CD4-positive, alpha-beta T cell treated with Interleukin-6 at 100 ng/mL for 8 hours (primary cell): ENCODE measurements around the gene MPPED1.

Experiments used
- DNase-seq: peaks from one replicate; pipeline ENCODE4 v3.0.0-alpha.2; 2020; ENCODE audit warnings: mixed read lengths, low spot score

Gene MPPED1

DNA sequence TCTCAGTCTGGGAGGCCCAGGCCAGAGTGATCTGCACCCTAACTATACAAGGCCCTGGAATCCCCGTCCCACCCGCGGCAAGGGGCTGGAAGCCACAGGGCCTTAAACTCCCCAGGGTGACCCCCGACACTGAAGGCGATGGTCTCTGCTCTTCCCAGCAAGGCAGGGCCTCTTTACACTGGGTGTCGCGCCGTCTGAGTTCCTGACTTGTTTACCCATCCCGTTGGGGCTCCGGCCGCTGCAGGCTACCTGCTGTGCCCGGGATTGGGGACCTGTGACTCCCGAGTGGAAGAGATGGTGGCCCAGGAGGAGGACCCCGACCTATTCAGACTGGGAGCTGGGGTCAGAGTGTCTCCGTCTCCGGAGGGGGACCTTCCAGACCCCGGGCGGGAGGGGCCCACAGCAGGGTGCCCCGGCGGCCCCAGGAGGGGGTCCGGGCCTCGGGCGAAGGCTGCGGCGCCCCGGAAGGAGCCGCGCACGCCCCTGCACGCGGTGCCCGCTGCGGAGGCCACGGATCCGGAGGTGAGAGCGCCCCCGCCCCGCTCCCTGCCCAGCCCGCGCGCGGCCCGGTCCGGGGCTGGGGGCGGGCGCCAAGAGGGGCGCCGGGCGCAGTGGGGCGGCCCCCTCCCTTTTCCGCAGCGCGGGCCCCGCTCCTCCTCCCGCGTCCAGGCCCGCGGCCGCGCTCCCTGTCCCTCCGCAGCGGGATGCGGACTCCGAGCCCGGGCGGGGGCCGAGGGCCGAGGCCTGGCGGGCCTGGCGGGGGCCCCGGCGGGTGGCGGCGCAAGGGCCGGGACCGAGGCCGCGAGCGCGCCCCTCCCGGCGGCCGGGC, 560 bp upstream of the MPPED1 start:
- DNase-seq = no peak

DNA sequence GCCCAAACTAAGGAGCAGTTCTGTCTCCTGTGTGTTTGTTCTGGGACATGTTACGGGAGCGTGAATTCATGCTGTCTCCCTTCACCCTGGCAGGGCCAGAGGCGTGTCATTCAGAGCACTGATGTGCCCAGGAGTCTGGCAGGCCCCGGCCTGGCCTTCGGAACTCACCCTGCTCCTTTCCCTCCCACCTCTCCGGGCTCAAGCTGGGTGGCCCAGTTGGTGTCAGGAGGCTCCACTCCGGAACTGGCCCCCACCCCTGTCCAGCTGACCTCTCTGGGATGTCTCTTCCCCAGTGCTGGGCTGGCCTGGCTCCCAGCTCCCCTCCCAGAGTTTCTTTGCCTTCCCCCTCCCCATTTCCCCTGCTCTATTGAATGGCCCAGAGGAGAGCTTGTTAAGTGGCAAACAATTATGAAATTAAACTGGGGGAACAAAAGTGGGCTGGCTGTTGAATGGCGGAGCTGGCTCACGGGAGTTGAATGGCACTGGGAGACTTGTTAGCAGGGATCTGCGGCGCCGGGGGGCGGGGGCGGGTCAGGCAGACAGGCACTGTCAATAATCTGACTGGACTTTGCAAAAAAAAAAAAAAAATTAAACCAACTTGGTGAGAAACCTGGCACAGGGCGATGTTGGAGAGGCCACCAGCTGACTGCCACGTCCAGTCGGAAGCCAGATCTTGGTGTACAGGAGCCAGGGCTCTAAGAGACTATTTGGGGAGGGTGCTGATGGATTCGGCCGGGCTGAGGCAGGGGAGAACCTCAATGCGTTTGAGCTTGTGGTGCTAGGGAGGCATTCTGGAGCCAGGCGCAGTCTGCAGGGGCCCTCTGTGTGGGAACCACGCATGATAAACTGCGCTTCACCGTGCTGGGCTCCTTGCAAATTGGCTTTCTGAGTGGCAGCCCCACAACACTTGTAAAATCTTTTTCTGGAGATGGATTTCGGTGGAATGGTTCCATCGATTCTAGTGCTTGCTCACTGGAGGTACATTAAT, 1.3 kb downstream of the MPPED1 start:
- no peak for DNase-seq

DNA sequence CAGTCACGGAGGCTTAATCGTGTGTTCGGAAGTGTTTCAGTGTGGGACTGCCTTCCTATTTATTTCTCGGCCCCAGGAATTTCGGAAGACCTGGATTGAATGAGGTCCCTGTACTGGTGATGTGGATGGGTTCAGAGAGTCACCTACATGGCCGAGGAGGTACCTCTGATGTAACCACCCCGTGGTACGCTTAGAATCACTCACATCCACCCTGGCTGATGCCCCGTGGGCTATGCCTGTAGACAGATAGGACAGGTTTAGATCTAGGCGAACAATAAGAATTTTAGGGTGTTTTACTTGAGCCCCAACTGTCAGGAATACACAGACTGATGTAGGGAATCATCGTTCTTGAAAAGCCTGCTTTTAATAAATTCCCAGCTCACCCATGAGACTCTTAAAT, 2.0 kb downstream of the MPPED1 start:
- no peak for DNase-seq

DNA sequence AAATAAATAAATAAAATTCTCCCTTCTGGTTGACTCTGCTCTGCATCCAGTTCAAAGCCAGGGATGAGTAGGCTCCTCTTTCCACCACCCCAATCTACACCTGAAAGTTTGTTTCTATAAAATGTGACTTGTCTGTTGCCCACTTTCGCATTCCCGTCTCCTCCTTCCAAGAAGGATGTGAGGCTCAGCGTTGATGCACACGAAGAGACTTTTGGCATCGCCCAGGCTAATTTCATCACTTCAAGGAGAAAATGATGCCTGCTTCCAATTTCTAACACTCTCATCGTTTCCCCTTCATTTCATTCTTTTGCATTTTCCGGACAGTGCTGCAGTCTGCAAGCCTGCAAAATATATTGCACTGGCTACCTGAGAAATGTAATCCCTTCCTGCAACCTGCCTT, 3.9 kb downstream of the MPPED1 start:
- DNase-seq = no peak

DNA sequence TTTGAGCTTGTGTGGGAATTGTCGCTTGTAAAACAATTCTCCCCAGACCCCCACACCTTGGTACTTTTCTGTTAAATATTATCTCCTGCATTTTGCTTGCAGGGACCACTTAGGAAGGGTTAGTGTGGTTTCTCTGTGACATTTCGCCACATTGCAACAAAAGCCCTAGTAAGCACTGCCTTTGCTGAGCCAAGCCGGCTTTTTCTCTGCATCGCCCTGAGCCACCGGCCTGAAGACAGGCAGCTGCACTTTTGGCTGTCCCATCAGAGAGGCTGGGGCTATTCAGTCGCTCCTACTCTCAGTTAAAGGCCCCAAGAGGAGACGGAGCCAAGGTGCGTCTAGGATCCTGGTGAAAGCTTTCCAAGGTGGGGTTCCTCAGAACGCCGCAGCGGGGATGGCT, 5.7 kb downstream of the MPPED1 start:
- no peak for DNase-seq

DNA sequence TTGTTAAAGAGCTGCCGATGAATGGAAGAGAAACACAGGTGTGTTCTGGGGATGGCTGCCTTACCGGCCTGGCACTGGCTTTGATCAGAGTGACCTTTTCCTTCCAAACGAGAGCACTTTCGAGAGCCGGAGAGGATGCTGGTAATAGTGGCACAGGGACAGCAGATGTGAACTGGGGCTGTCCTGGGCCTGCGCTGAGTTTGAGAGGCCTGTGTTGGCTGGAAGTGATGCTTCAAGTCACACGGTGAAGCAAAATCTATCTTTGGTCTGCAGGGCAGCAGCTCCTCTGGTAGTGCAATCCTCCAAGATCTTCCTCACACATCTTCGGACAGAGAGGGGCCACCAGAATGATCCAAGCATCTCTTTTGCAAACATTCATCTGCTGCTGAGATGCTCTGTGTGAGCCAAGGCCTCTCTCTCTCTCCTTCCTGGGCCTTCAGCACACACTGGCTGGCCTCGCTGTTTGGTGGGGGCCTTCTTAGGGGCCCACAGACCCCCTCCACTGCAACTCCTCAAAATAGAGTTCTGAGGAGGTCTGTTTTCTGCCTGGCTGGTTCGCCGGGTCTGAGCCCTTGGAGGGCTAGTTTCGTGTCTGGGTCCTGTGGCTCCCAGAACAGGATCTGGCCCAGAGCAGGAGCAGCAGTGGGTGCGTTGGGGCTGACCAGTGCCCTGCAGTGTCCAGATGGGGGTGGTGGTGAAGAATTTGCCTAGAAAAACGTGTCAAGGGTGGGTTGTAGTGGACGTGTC, 6.4 kb downstream of the MPPED1 start:
- no peak for DNase-seq

DNA sequence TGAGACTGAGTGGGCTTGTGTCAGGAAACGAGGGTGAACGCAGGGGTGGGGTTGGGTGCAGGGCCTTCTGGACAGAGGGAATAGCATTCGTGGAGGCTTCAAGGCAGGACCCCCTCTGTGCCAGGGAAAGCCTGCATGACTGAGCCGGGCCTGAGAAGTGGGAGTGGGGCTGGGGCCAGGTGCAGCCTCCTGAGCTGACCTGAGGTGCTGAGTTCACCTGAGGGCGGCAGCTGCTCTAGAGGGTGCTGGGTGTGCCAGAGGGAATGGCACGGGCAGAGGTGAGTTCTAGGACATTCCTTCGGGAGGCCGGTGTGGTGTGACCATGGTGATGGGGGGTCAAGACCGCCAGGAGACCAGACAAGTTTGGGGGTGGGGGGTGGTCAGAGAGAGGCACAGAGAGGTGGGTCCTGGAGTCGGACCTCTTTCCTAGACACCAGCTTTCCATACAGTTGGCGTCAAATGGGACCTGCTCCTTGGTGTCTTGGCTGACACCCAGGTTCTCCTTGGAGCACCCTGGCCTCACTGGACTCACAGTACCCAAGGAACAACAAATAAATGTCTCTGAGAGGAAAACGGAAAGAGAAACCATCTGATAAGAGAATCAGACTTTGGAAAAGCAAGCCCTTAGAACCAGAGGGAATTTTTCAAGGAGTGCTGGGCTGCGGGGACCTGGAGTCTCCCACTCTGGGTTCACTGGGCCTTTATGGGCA, 7.7 kb downstream of the MPPED1 start:
- DNase-seq = no peak

DNA sequence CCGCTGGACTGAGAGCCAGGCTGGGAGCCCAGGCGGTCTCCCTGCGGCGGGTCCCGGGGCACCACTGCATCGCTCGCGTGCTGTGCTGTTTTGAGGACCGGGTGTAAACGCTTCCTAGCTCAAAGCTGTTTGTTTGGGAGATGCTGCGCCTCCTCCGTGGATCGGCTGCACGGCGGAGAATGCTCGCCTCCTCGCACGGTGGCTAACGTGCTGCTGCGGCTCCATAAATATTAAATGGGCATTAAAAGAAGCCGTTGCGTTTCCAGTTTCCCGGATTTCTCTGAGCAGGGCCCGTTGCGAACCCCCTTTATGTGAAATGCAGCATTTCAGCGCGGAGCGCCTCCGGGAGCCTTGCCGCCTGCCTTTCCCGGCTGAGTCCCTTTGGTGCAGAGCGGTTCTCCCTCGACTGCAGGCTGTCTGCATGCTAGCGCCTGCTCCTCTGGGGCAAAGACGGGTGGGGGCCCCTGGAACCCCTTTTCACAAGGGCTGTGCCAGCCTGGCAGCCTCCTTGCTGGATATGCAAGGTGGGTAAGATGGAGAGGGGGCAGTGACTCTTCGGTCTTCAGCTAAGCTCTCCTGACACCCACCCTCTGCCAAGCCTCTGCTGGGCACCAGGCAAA, 9.3 kb downstream of the MPPED1 start:
- no peak for DNase-seq

DNA sequence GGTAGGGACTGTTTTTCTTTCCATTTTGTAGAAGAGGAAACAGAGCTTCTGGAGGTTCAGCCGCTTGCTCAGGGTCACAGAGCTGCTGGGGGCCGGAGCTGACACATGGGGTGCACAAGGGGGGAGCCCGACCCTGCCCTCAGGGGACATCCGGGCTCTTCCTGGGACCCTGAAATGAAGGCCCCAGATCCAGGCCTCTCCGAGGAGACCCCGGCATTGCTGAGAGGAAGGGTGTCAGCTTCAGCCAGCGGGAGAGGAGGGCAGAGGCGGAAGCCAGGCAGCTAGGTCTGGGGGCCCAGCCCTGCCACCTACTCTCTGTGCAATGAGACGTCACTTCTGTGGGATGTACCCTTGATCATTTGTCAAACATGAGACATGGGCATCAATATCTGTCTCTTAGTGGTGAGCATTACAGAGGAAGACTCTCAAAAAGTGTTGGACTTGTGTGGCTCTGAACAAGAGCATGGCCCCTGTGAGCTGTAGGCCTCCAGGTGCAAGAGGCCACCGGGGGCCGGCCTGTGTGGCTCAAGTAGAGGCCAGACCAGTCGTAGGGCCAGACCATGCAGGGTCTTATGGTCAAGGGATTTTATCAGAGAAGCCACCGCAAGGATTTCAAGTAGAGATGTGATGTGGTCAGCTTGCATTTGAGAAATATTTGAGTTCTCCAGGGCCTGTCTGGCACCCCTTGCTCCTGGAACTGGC, 10.3 kb downstream of the MPPED1 start:
- DNase-seq = no peak

DNA sequence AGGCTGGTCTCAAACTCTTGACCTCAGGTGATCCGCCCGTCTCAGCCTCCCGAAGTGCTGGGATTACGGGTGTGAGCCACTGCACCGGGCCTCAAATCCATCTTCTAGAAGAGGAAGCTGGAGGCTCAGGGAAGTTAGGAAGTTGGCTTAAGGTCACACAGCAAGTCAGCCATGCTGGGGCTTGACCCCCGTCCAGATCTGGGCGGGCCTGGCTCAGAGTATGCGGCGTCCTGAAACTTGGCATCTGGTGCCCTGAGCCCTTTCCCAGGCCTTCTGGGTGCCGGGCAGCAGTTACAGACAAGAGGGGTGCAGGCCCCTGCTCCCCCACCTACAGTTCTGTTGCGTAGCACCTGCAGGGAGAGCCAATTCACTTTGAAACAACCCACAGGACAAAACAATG, 11.2 kb downstream of the MPPED1 start:
- DNase-seq = no peak

DNA sequence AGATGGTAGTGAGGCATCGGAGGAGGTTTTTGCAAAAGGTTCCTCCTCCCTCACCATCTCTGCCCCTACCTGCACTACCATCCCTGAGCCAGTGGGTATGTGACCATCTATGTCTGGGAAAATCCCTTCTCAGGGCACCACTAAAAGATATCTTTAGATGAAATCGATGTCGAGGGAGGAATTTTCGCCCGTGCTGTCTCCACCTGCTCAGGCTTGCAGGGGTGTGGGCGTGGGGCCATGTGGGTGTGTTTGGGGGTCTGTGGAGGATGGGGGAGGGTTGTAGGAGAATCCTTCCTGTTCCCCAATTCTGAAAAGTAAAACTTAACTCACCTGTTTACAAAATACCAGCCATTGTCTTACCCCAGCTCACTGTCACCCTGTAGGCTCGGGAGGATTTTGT, 12.4 kb downstream of the MPPED1 start:
- DNase-seq = no peak

DNA sequence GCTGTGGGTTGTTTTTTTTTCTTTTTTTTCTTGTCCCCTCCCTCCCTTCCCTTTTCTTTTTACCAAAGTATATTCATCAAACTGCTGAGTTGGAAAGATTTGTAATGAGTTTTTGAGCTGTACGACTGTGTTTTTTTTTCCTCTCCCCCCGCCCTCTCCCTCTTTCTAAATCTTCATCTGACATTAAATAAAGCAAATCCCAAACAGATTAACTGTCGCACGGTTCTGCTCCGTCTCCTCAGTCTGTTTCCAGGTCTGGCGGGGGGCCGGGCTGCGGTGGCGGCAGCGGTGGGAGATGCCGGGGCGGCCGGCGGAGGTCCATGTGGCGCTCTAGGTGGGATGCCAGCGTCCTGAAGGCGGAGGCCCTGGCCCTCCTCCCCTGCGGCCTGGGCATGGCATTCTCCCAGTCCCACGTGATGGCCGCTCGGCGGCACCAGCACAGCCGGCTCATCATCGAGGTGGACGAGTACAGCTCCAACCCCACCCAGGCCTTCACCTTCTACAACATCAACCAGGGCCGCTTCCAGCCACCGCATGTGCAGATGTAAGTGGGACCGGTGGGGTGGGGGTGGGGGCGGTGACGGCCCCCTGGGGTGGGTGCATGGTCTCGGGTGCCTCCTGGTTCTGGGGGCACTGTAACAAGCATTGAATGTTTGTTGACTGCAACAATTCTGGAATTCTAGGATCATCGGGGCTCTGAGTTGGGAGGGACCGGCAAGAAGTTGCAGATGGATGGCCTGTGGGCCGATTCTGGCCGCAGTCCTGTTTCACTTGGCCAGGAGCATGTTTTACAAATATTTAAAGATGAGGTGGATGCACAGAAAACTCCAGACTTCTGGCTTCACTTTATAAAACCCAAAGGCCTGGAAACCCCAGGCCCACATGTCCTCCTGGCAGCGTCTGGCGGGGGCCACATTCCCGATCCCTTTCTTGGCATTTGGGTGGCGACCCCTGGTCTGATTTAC, 13.1 kb downstream of the MPPED1 start:
- DNase-seq = no peak

DNA sequence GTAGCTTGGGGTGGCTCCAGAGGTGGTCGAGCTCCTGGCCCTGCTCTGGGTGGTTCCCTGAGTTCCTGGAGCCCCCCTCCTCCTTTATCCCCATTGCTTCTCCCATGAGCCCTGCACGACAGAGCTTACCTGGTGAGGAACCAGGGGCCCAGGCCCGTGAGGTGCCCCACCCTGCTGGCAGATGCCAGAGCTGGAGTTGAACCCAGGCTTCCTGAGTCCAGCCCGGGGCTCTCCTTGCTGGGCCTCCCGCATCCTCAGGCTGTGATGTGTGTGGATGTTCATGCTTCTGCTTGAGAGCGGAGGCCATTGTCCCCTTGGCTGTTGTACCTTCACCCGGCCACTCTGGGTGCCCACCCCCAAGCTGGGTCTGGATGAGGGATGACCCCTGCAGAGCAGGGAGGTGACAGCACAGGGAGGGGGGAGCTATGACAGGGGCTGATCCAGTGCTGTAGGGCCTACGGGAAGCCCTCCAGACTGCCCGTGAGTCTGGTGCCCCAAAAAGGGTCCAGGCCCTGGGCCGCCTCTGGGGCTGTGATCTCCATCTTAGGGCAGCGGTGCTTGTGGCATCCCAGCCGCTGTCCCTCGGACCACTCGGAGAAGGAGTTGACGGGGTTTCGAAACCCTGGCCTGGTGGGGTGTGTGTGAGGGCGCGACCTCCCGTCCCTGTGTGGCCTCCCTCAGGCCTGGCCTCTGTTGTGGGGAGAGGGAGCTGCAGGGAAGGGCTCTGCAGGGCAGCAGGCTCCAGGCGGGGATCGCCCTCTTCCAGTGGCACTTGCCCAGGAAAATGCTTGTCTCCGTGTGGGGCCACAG, 14.4 kb downstream of the MPPED1 start:
- no peak for DNase-seq

DNA sequence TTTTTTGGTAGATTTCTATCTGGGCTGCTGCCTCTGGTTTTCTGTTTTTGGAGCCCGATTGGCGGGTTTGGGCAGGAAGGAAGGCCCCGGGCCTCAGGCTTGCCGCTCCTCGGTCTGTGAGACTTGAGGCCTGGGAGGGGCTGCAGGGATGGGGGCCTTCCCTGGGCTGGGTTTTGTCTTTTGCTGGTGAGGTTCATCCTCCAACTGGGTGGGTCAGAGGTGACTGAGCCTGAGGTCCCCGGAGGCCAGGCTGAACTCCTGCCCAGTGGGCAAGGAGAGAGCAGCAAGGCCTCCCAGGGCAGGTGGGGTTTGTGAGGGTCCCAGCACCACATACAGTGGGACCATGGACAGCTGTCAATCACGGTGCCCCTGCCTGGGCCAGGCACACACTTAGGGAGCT, 15.0 kb downstream of the MPPED1 start:
- no peak for DNase-seq

DNA sequence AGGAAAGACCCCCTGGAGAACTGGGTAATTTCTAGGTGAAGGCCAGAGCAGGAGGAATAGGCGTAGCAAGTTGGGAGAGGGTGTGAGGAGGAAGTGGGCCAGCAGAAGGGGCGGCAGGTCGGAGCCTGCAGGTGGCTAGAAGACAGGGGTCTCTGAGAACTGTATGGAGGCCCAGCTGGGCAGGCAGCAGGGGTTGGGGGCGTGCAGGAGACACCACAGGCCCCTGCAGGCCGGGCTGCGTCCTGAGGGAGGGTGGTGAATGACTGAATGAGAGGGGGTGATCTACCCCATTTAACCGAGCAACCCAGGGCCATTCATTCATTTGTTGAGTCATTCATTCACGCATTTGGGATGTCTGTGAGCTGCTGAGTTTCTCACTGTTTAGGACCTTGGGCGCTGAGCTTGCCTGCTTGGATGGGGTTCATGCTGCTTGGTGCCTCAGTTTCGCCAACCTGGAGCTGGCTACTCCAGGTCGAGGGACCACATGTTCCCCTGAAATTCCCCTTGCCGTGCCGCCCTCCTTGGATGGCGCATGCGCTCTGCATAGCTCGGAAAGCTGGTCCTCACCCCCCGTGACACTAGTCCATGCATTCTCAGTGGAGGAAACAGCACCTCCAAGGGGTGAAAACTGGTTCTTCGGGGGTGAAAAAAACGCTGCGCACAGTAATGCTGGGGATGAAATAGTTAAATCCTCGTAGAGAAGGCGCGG, 15.6 kb downstream of the MPPED1 start:
- no peak for DNase-seq

DNA sequence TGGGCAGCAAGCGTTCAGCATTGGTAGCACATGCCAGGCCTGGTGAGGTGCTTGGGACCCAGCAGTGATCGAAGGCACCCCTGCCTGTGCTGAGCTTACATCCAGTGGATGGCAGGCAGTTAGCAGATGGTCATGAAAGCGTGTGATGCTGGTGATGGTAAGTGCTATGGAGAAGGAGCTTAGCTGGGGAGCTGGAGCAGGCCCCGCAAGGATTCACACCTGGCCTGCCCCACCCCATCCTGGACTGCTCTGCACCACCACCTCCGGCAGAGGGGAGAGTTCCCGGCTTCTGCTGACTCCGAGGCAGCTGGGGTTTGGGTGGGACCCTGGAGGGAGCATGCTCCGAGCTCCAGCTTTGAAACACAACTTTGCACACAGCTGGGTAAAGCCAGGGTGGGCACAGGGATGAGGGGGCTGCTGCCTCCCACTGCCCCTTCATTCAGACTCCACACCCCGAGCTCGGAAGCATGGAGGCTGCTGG, 16.2 kb downstream of the MPPED1 start:
- no peak for DNase-seq

DNA sequence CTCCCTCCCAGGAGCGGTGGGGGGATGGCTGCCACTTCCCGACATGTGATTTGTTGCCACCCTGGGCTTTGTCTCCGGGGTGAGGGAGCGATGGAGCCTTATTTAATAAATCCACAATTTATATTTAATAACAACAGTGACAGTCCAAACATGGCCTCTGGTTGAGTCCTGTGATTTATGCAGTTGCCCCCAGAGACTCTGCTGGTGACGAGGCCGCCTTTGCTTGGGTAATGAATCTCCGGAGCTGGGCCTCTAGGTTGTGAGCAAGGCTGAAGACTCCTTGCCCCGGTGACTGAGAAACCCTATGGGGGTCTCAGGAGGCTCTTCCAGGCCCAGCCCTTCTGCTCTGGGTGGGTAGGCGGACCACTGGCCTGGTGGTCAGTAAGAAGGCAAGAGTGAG, 16.7 kb downstream of the MPPED1 start:
- no peak for DNase-seq

DNA sequence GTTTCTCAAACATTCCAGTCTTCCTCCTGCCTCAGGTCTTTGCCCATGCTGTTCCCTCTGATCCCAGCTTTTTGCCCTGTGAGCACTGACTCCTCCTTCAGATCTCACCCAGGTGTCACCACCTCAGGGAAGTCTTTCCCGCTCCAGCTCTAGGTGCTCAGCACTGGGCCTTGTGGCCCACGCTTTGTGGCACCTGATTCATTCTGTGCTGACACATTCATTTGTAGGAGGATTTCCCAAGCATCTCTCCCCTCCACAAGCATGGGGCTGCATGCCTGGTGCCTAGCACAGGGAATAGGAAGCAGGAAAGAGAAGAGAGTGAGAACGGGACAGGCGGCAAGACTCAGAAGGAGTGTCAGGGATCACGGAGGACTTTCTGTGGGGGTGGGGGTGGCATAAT, 17.6 kb downstream of the MPPED1 start:
- DNase-seq = no peak
